ENCODE data around the gene ENDOD1.
A peak's percentile ranks its signal among the peaks of the same experiment; 100 is the strongest.

Gene ENDOD1

GRCh38 chr11:95074792-95075563 lies 14.7 kb upstream of the ENDOD1 start:
- in situ Hi-C loops (cut with MboI; ENCODE audit: low pct_unique_long_range_greater_than_20kb, low sequenced_read_pairs), result no loop called here
- DNase-seq, result no peak

- DNase-seq, result peak; percentile 34
- in situ Hi-C loops (cut with MboI; ENCODE audit: low pct_unique_long_range_greater_than_20kb, low sequenced_read_pairs), result no loop called here
Observed at GRCh38 chr11:95076416-95076815, 13.2 kb upstream of the ENDOD1 start.

- in situ Hi-C loops (cut with MboI; ENCODE audit: low pct_unique_long_range_greater_than_20kb, low sequenced_read_pairs), result no loop called here
- DNase-seq, result no peak
Observed at GRCh38 chr11:95076981-95077380, 12.7 kb upstream of the ENDOD1 start.

GRCh38 chr11:95078526-95078925 lies 11.1 kb upstream of the ENDOD1 start:
- no peak for DNase-seq
- in situ Hi-C loops (cut with MboI; ENCODE audit: low pct_unique_long_range_greater_than_20kb, low sequenced_read_pairs), result no loop called here

- in situ Hi-C loops (cut with MboI; ENCODE audit: low pct_unique_long_range_greater_than_20kb, low sequenced_read_pairs), result no loop called here
- DNase-seq, result no peak
Observed at GRCh38 chr11:95081010-95081409, 8.6 kb upstream of the ENDOD1 start.

GRCh38 chr11:95081412-95081811 lies 8.2 kb upstream of the ENDOD1 start:
- DNase-seq, result no peak
- in situ Hi-C loops (cut with MboI; ENCODE audit: low pct_unique_long_range_greater_than_20kb, low sequenced_read_pairs), result no loop called here

- in situ Hi-C loops (cut with MboI; ENCODE audit: low pct_unique_long_range_greater_than_20kb, low sequenced_read_pairs), result no loop called here
- DNase-seq, result no peak
Observed at GRCh38 chr11:95082576-95083001, 7.1 kb upstream of the ENDOD1 start.

GRCh38 chr11:95084509-95084908 lies 5.1 kb upstream of the ENDOD1 start:
- in situ Hi-C loops (cut with MboI; ENCODE audit: low pct_unique_long_range_greater_than_20kb, low sequenced_read_pairs), result no loop called here
- DNase-seq, result no peak

GRCh38 chr11:95085117-95085816 lies 4.4 kb upstream of the ENDOD1 start:
- in situ Hi-C loops (cut with MboI; ENCODE audit: low pct_unique_long_range_greater_than_20kb, low sequenced_read_pairs), result no loop called here
- no peak for DNase-seq

- in situ Hi-C loops (cut with MboI; ENCODE audit: low pct_unique_long_range_greater_than_20kb, low sequenced_read_pairs), result no loop called here
Observed at GRCh38 chr11:95086151-95086550, 3.5 kb upstream of the ENDOD1 start.

GRCh38 chr11:95086836-95087570 lies 2.6 kb upstream of the ENDOD1 start:
- in situ Hi-C loops (cut with MboI; ENCODE audit: low pct_unique_long_range_greater_than_20kb, low sequenced_read_pairs), result no loop called here
- no peak for DNase-seq

More at GRCh38 chr11:95086151-95086550, 3.5 kb upstream of the ENDOD1 start:
- DNase-seq, result no peak

GRCh38 chr11:95088946-95089619 lies 563 bp upstream of the ENDOD1 start:
- in situ Hi-C loops (cut with MboI; ENCODE audit: low pct_unique_long_range_greater_than_20kb, low sequenced_read_pairs), result no loop called here
- no peak for DNase-seq

- in situ Hi-C loops (cut with MboI; ENCODE audit: low pct_unique_long_range_greater_than_20kb, low sequenced_read_pairs), result no loop called here
- no peak for DNase-seq
Observed at GRCh38 chr11:95091663-95092180, 2.1 kb downstream of the ENDOD1 start.

- in situ Hi-C loops (cut with MboI; ENCODE audit: low pct_unique_long_range_greater_than_20kb, low sequenced_read_pairs), result no loop called here
- DNase-seq, result peak; percentile 28
Observed at GRCh38 chr11:95092549-95093324, 3.1 kb downstream of the ENDOD1 start.

GRCh38 chr11:95093548-95093947 lies 3.9 kb downstream of the ENDOD1 start:
- no peak for DNase-seq
- in situ Hi-C loops (cut with MboI; ENCODE audit: low pct_unique_long_range_greater_than_20kb, low sequenced_read_pairs), result no loop called here

- DNase-seq, result peak; percentile 52
- in situ Hi-C loops (cut with MboI; ENCODE audit: low pct_unique_long_range_greater_than_20kb, low sequenced_read_pairs), result no loop called here
Observed at GRCh38 chr11:95095858-95096587, 6.4 kb downstream of the ENDOD1 start.

GRCh38 chr11:95097209-95097608 lies 7.6 kb downstream of the ENDOD1 start:
- in situ Hi-C loops (cut with MboI; ENCODE audit: low pct_unique_long_range_greater_than_20kb, low sequenced_read_pairs), result no loop called here
- DNase-seq, result no peak

- in situ Hi-C loops (cut with MboI; ENCODE audit: low pct_unique_long_range_greater_than_20kb, low sequenced_read_pairs), result no loop called here
- no peak for DNase-seq
Observed at GRCh38 chr11:95098826-95099225, 9.2 kb downstream of the ENDOD1 start.

Measured in KBM-7 (cell line).